ENCODE results near the gene HS3ST3B1.

The HS3ST3B1 gene

GRCh38 chr17:14366199-14366598, 65.3 kb downstream of the HS3ST3B1 start:
- in situ Hi-C loops (cut with MboI; ENCODE audit: low pct_unique_long_range_greater_than_20kb, low sequenced_read_pairs, unreplicated experiment): no loop called here
- no peak for DNase-seq (ENCODE audit: low spot score)
- TF ChIP-seq CTCF (IDR thresholded peaks at IDR 0.05; ENCODE audit: extremely low read depth, insufficient read depth, missing control alignments): no peak

- no peak for TF ChIP-seq CTCF (IDR thresholded peaks at IDR 0.05; ENCODE audit: extremely low read depth, insufficient read depth, missing control alignments)
- no peak for DNase-seq (ENCODE audit: low spot score)
- in situ Hi-C loops (cut with MboI; ENCODE audit: low pct_unique_long_range_greater_than_20kb, low sequenced_read_pairs, unreplicated experiment): no loop called here
Observed at GRCh38 chr17:14372461-14372860, 71.6 kb downstream of the HS3ST3B1 start.

- DNase-seq (ENCODE audit: low spot score): no peak
- TF ChIP-seq CTCF (IDR thresholded peaks at IDR 0.05; ENCODE audit: extremely low read depth, insufficient read depth, missing control alignments): no peak
- in situ Hi-C loops (cut with MboI; ENCODE audit: low pct_unique_long_range_greater_than_20kb, low sequenced_read_pairs, unreplicated experiment): no loop called here
Observed at GRCh38 chr17:14372905-14373613, 72.2 kb downstream of the HS3ST3B1 start.

- DNase-seq (ENCODE audit: low spot score): no peak
- in situ Hi-C loops (cut with MboI; ENCODE audit: low pct_unique_long_range_greater_than_20kb, low sequenced_read_pairs, unreplicated experiment): no loop called here
- no peak for TF ChIP-seq CTCF (IDR thresholded peaks at IDR 0.05; ENCODE audit: extremely low read depth, insufficient read depth, missing control alignments)
Observed at GRCh38 chr17:14373614-14374259, 72.9 kb downstream of the HS3ST3B1 start.

GRCh38 chr17:14374268-14374667, 73.4 kb downstream of the HS3ST3B1 start:
- TF ChIP-seq CTCF (IDR thresholded peaks at IDR 0.05; ENCODE audit: extremely low read depth, insufficient read depth, missing control alignments): no peak
- DNase-seq (ENCODE audit: low spot score): no peak
- in situ Hi-C loops (cut with MboI; ENCODE audit: low pct_unique_long_range_greater_than_20kb, low sequenced_read_pairs, unreplicated experiment): no loop called here

GRCh38 chr17:14376666-14377065, 75.8 kb downstream of the HS3ST3B1 start:
- in situ Hi-C loops (cut with MboI; ENCODE audit: low pct_unique_long_range_greater_than_20kb, low sequenced_read_pairs, unreplicated experiment): no loop called here
- TF ChIP-seq CTCF (IDR thresholded peaks at IDR 0.05; ENCODE audit: extremely low read depth, insufficient read depth, missing control alignments): no peak
- no peak for DNase-seq (ENCODE audit: low spot score)
